Natural killer cell (primary cell): ENCODE measurements around the gene CHERP. TPM values are rescaled to one million over a fixed set of nuclear protein-coding genes. Genes with fewer than 3 reads are reported as not detected.

Source experiments
- ATAC-seq, 3 donors: fragments of 150-1000 bp in 2 of 3; fragments of 200-7000 bp in 1 of 3; cut with Tn5 transposase; 1 replicate in 1 of 3; 2 replicates in 2 of 3; pipeline ENCODE4 v1.10.0; 2021; ENCODE audit warnings: mild to moderate bottlenecking in 2 of 3, moderate library complexity in 2 of 3
- DNase-seq, 2 donors: peaks; one replicate each; pipeline versions ENCODE4 v3.0.0 to v3.0.0-alpha.2; 2013 to 2021; ENCODE audit warnings: mixed read lengths in 1 of 2
- H3K27ac ChIP-seq: one replicate; pipeline ENCODE4 v1.5.1; 2013; ENCODE audit warnings: mild to moderate bottlenecking, low read length
- H3K27me3 ChIP-seq: one replicate; pipeline ENCODE4 v1.6.1; 2013; ENCODE audit warnings: low read length; ENCODE audit not compliant: control insufficient read depth, insufficient read depth
- H3K36me3 ChIP-seq: one replicate; pipeline ENCODE4 v1.6.1; 2013; ENCODE audit warnings: low read length; ENCODE audit not compliant: control insufficient read depth, insufficient read depth
- H3K4me1 ChIP-seq: one replicate; pipeline ENCODE4 v1.6.1; 2013; ENCODE audit warnings: low read length; ENCODE audit not compliant: control insufficient read depth, insufficient read depth
- H3K4me3 ChIP-seq: one replicate; pipeline ENCODE4 v1.5.1; 2013; ENCODE audit warnings: low read length
- H3K9me3 ChIP-seq: one replicate; pipeline ENCODE4 v1.6.1; 2013; ENCODE audit warnings: low read length; ENCODE audit not compliant: control insufficient read depth, insufficient read depth
- H3K27ac Mint-ChIP-seq, 2 donors: one replicate each; pipeline ENCODE4 v1.8.0; 2022; ENCODE audit warnings: mild to moderate bottlenecking in 2 of 2, mixed read lengths in 2 of 2, moderate library complexity in 1 of 2
- H3K27me3 Mint-ChIP-seq, 2 donors: one replicate each; pipeline ENCODE4 v1.8.0; 2022; ENCODE audit warnings: low read depth in 2 of 2, mixed read lengths in 2 of 2
- H3K36me3 Mint-ChIP-seq: one replicate; pipeline ENCODE4 v1.8.0; 2022; ENCODE audit warnings: mixed read lengths
- H3K4me1 Mint-ChIP-seq, 2 donors: one replicate each; pipeline ENCODE4 v1.8.0; 2022; ENCODE audit warnings: mixed read lengths in 2 of 2
- H3K4me3 Mint-ChIP-seq: one replicate; pipeline ENCODE4 v1.8.0; 2022; ENCODE audit warnings: mild to moderate bottlenecking, moderate library complexity, mixed read lengths
- H3K9me3 Mint-ChIP-seq, 2 donors: one replicate each; pipeline ENCODE4 v1.8.0; 2022; ENCODE audit warnings: mixed read lengths in 2 of 2
- WGBS: methylation state at CpG from one replicate; pipeline ENCODE4 v1.1.7; 2013; ENCODE audit warnings: missing lambda C conversion rate; ENCODE audit not compliant: insufficient coverage; 5-methylcytosine and 5-hydroxymethylcytosine counted together
- intact Hi-C: fragments of 100-400 bp; cut with micrococcal nuclease; formaldehyde crosslinking; loops from one replicate; pipeline ENCODE4 v1.14.2; 2022
- total RNA-seq, 4 donors: library from RNA; stranded (reverse); fragments of 120-200 nt in 1 of 4; gene quantifications; one replicate each; pipeline versions ENCODE4 v1.2.3 to v1.2.4, GENCODE V29; 2013 to 2022
- TF ChIP-seq, protein P1 (sequence below): fragments of 200-600 bp; IDR thresholded peaks from one replicate; pipeline ENCODE4 v1.8.0; 2022; ENCODE audit warnings: antibody characterized with exemption

CHERP gene, protein sequence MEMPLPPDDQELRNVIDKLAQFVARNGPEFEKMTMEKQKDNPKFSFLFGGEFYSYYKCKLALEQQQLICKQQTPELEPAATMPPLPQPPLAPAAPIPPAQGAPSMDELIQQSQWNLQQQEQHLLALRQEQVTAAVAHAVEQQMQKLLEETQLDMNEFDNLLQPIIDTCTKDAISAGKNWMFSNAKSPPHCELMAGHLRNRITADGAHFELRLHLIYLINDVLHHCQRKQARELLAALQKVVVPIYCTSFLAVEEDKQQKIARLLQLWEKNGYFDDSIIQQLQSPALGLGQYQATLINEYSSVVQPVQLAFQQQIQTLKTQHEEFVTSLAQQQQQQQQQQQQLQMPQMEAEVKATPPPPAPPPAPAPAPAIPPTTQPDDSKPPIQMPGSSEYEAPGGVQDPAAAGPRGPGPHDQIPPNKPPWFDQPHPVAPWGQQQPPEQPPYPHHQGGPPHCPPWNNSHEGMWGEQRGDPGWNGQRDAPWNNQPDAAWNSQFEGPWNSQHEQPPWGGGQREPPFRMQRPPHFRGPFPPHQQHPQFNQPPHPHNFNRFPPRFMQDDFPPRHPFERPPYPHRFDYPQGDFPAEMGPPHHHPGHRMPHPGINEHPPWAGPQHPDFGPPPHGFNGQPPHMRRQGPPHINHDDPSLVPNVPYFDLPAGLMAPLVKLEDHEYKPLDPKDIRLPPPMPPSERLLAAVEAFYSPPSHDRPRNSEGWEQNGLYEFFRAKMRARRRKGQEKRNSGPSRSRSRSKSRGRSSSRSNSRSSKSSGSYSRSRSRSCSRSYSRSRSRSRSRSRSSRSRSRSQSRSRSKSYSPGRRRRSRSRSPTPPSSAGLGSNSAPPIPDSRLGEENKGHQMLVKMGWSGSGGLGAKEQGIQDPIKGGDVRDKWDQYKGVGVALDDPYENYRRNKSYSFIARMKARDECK
- 10 to 100 TPM; 46.5 to 70.8 (median 68.2) TPM for total RNA-seq
- 6.6 TPM for total RNA-seq (2013)

DNA sequence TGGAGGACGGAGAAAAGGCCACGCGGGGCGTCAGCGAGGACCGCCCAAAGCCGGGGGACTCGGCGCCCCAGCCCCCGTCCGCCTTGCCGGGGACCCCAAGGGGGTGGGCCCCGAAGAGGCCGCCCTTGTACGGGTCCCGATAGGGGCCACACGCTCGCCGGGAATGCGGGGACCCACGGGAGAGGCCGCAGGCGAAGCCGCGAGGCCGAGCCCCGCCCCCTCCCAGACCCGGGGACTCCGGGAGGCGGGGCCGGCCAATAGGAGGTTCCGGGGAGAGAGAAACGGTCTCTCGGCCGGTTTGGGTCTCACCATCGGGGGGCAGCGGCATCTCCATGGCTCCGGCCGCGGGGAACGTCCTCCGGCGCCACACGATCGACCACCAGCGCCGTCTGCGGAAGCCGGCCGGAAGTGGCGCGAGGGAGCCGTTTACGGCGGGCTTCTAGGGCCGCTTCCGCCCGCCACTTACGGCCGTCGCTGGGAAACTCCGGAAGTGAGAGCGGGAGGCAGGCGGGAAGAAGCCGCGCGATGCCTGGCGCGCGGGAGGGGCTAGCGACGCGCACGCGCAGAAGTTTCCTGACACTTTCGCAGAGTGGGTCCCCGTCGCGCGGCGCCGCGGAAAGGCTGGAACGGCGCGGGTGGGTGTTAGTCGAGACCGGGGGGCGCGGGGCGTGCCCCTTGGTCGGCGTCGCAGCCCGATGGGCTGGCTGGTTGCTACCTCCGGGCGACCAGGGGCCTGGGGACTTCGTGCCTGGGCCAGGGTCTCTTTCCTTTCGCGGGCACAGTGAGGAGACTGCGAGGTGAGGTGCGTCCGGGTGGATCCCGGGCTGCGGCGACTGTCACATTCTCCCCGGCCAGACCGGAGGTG is at the start of gene CHERP:
CHERP (minus strand) TSS at position 393 of the 865 bp plus-strand sequence; CDS start at position 334, 59 bp downstream.
- Histone ChIP-seq H3K27me3 (no peaks in the 10 kb centered on the region), H3K9me3 (no peaks in the 10 kb centered on the region), H3K4me3 (peak within 1 kb of the TSS; percentile 94), H3K4me1 (peaks cover 42% of the 10 kb centered on the region), H3K27ac (peak within 1 kb of the TSS; percentile 71), H3K36me3 (peaks cover 13% of the 10 kb centered on the region)
- TF ChIP-seq, protein P1, sequence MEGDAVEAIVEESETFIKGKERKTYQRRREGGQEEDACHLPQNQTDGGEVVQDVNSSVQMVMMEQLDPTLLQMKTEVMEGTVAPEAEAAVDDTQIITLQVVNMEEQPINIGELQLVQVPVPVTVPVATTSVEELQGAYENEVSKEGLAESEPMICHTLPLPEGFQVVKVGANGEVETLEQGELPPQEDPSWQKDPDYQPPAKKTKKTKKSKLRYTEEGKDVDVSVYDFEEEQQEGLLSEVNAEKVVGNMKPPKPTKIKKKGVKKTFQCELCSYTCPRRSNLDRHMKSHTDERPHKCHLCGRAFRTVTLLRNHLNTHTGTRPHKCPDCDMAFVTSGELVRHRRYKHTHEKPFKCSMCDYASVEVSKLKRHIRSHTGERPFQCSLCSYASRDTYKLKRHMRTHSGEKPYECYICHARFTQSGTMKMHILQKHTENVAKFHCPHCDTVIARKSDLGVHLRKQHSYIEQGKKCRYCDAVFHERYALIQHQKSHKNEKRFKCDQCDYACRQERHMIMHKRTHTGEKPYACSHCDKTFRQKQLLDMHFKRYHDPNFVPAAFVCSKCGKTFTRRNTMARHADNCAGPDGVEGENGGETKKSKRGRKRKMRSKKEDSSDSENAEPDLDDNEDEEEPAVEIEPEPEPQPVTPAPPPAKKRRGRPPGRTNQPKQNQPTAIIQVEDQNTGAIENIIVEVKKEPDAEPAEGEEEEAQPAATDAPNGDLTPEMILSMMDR, result no peak
- Mint-ChIP-seq H3K27ac (peak within 1 kb of the TSS; percentile 86 to 90), H3K4me3 (peak within 1 kb of the TSS; percentile 94), H3K36me3 (no peaks in the 10 kb centered on the region), H3K9me3 (no peaks in the 10 kb centered on the region), H3K4me1 (peaks cover 48 to 55% of the 10 kb centered on the region in 2 donors), H3K27me3 (no peaks in the 10 kb centered on the region)
- intact Hi-C loops, result loop anchor here (1.0 to 2.0 kb wide), 5 partner anchors 31 to 117 kb away; partner anchors contain the start of genes C19orf44, CALR3, MED26 and SLC35E1
- DNase-seq (peak; percentile 91 to 98), ATAC-seq (peak; percentile 89 to 95 (median 91))
- WGBS, result under 1% methylated on average over 108 of the region's 108 CpGs

DNA sequence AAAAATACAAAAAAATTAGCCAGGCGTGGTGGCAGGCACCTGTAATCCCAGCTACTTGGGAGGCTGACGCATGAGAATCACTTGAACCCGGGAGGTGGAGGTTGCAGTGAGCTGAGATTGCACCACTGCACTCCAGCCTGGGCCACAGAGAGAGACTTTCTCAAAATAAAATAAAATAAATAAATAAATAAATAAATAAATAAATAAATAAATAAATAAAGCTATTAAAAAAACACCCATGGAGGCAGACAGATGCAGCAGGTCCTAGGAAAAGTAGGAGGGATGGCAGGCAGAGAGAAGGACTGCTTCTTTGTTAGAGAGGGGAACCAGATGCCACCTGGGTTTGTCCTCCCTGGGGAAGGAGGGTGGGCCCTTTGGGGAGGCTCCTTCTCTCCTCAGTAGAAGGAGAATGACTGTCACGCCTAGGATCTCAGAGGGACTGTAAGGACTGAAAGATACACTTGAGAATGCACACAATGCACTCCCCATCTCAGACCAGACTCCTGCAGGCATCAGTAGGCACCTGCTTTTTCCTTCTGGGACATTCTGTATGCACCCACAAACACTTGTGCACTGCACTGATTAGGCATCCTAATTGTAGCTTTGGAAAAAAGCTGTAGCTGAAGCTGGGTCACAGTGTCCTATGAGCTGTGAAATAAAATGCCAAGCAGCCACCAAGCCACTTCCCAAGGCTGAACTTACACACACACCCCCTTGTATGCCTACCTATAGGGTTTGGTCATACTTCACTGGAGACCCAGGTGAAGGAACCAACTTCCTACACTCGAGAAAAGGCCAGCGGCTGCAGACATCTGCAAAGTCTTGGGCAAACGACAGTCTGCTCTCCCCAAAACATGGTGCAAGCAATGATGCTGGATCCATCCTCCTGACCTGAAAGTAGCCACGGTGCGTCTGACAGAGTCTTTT is 48.9 kb upstream of the CHERP start:
- TF ChIP-seq, protein P1, result no peak
- Histone ChIP-seq H3K27me3 (no peaks in the 10 kb centered on the region), H3K36me3 (no peaks in the 10 kb centered on the region), H3K27ac (no peak overlapping the region), H3K4me3 (no peak overlapping the region), H3K9me3 (no peaks in the 10 kb centered on the region), H3K4me1 (peaks cover 84% of the 10 kb centered on the region)
- Mint-ChIP-seq H3K36me3 (no peaks in the 10 kb centered on the region), H3K27me3 (no peaks in the 10 kb centered on the region), H3K4me3 (no peak overlapping the region), H3K27ac (no peak overlapping the region), H3K4me1 (peaks cover 60 to 75% of the 10 kb centered on the region in 2 donors), H3K9me3 (no peaks in the 10 kb centered on the region)
- no peak for DNase-seq
- no peak for ATAC-seq
- 85% methylated on average over 9 of the region's 9 CpGs for WGBS
- intact Hi-C loops, result no loop called here

DNA sequence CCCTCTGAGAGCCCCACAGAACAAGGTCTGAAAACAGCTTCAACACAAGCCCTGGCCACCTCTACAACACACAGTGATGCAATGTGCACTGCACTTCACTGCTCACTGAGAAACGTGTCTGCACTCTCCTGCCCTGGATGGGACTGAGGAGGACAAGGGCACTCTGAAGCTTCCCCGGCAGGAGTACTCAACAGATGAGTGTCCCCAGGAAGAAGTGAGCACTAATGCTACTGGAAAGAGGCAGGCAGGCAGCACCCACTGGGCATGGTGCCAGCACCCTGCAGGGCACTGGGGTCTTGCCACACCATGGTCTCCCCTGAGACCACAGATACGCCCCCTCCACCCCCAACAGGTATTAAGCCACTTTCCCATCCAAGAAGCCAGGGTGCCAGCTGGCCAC is 47.7 kb upstream of the CHERP start:
- peaks cover 84% of the 10 kb centered on the region for H3K4me1 ChIP-seq
- H3K27ac ChIP-seq, result no peak overlapping the region
- H3K9me3 Mint-ChIP-seq, result no peaks in the 10 kb centered on the region
- no peaks in the 10 kb centered on the region for H3K9me3 ChIP-seq
- TF ChIP-seq, protein P1, result no peak
- no peak overlapping the region for H3K4me3 ChIP-seq
- no peaks in the 10 kb centered on the region for H3K27me3 ChIP-seq
- H3K4me3 Mint-ChIP-seq, result no peak overlapping the region
- H3K36me3 ChIP-seq, result no peaks in the 10 kb centered on the region
- 74% methylated on average over 3 of the region's 3 CpGs for WGBS
- H3K27me3 Mint-ChIP-seq, result no peaks in the 10 kb centered on the region
- H3K27ac Mint-ChIP-seq, result peak overlapping the region; percentile 61 to 88
- H3K36me3 Mint-ChIP-seq, result no peaks in the 10 kb centered on the region
- no peak for DNase-seq
- peaks cover 55 to 75% of the 10 kb centered on the region in 2 donors for H3K4me1 Mint-ChIP-seq
- intact Hi-C loops, result loop anchor here (5.0 to 10.0 kb wide), 2 partner anchors 153 to 515 kb away; partner anchors contain the start of gene TPM4
- ATAC-seq, result no peak
